H1 (cell line): ENCODE data around the gene DLGAP3. TPM values are rescaled to one million over a fixed set of nuclear protein-coding genes. Genes with fewer than 3 reads are reported as not detected.

Experiments used
- CTCF ChIA-PET: fragments of 300-600 bp; sonication (Branson Sonifier 250); formaldehyde crosslinking; loops from one replicate; lab custom pipeline; 2021; ENCODE audit not compliant: partially characterized antibody; lab: Charles Lee
- POLR2A ChIA-PET: fragments of 300-600 bp; sonication (Branson Sonifier 250); formaldehyde crosslinking; loops from one replicate; lab custom pipeline; 2021; ENCODE audit warnings: inconsistent platforms; ENCODE audit not compliant: partially characterized antibody; lab: Charles Lee
- DNase-seq, 2 experiments: peaks; one replicate each; pipeline versions ENCODE4 v3.0.0 to v3.0.0-alpha.2; 2010 to 2022; ENCODE audit warnings: low spot score in 2 of 2, low read depth in 1 of 2, mixed read lengths in 1 of 2
- FAIRE-seq: peaks from 2 replicates; lab custom pipeline; 2011; peaks lifted over from hg19 to GRCh38; lab: Jason Lieb, UNC
- H2AFZ ChIP-seq: 2 replicates; pipeline ENCODE4 v1.8.1; 2012; ENCODE audit warnings: low read length, inconsistent platforms
- H2AK5ac ChIP-seq: 2 replicates; pipeline ENCODE4 v1.6.1; 2013; ENCODE audit warnings: low read depth, low read length
- H2BK120ac ChIP-seq: replicated peaks from 2 replicates; pipeline ENCODE3; 2013; ENCODE audit warnings: low read depth, low read length, inconsistent platforms
- H2BK12ac ChIP-seq: 2 replicates; pipeline ENCODE4 v1.6.1; 2013; ENCODE audit warnings: low read depth, low read length
- H2BK15ac ChIP-seq: 2 replicates; pipeline ENCODE4 v1.6.1; 2013; ENCODE audit warnings: low read length
- H2BK20ac ChIP-seq: 2 replicates; pipeline ENCODE4 v1.6.1; 2013; ENCODE audit warnings: low read length
- H2BK5ac ChIP-seq: 2 replicates; pipeline ENCODE4 v1.6.1; 2013; ENCODE audit warnings: low read depth, low read length
- H3K14ac ChIP-seq: 2 replicates; pipeline ENCODE4 v1.6.1; 2013; ENCODE audit warnings: inconsistent platforms; ENCODE audit not compliant: insufficient read length
- H3K18ac ChIP-seq: 2 replicates; pipeline ENCODE4 v1.6.1; 2013; ENCODE audit warnings: low read length; ENCODE audit errors: extremely low read depth
- H3K23ac ChIP-seq: 2 replicates; pipeline ENCODE4 v1.6.1; 2013; ENCODE audit warnings: inconsistent platforms; ENCODE audit not compliant: insufficient read length
- H3K23me2 ChIP-seq: 2 replicates; pipeline ENCODE4 v1.6.1; 2013; ENCODE audit warnings: low read depth, low read length
- H3K27ac ChIP-seq: 2 replicates; pipeline ENCODE4 v1.6.1; 2011; ENCODE audit warnings: low read depth, low read length, inconsistent platforms
- H3K27me3 ChIP-seq, 4 experiments: replicated peaks in 1 of 4; 1 replicate in 1 of 4; 2 replicates in 3 of 4; pipeline versions ENCODE4 v1.6.1 to v1.8.1; 2011 to 2013; ENCODE audit warnings: low read length in 3 of 4, mild to moderate bottlenecking in 3 of 4, inconsistent platforms in 2 of 4, mixed read lengths in 2 of 4, moderate library complexity in 1 of 4; ENCODE audit not compliant: control insufficient read depth in 3 of 4, insufficient read depth in 3 of 4; ENCODE audit errors: extremely low read depth in 1 of 4
- H3K36me3 ChIP-seq, 4 experiments: 2 replicates each; pipeline versions ENCODE4 v1.6.1 to v1.8.1; 2011 to 2013; ENCODE audit warnings: mild to moderate bottlenecking in 4 of 4, low read length in 3 of 4, moderate library complexity in 2 of 4, control low read depth in 1 of 4, inconsistent platforms in 1 of 4; ENCODE audit not compliant: insufficient read depth in 4 of 4, control insufficient read depth in 2 of 4
- H3K4ac ChIP-seq: replicated peaks from 2 replicates; pipeline ENCODE3; 2013; ENCODE audit warnings: low read length, low read depth, mixed read lengths, inconsistent platforms; ENCODE audit not compliant: insufficient read length
- H3K4me1 ChIP-seq, 4 experiments: replicated peaks in 1 of 4; 1 replicate in 1 of 4; 2 replicates in 3 of 4; pipeline versions ENCODE4 v1.6.1 to v1.8.1; 2011 to 2013; ENCODE audit warnings: low read length in 3 of 4, inconsistent platforms in 2 of 4, mixed read lengths in 1 of 4; ENCODE audit not compliant: insufficient read depth in 4 of 4, control insufficient read depth in 3 of 4
- H3K4me2 ChIP-seq, 2 experiments: 2 replicates each; pipeline versions ENCODE4 v1.6.1 to v1.8.1; 2011 to 2013; ENCODE audit warnings: low read depth in 2 of 2, low read length in 2 of 2, control low read depth in 1 of 2, inconsistent platforms in 1 of 2, mild to moderate bottlenecking in 1 of 2; ENCODE audit not compliant: insufficient read depth in 1 of 2
- H3K4me3 ChIP-seq, 4 experiments: fragments of 200-600, 300-600 bp in 1 of 4; sonication (generic), shearing (Covaris generic), sonication (Bioruptor Twin) in 1 of 4; 2 replicates each; pipeline versions ENCODE4 v1.5.1 to v1.8.1; 2011 to 2016; ENCODE audit warnings: low read length in 4 of 4, low read depth in 3 of 4, control low read depth in 2 of 4, inconsistent platforms in 2 of 4, mild to moderate bottlenecking in 2 of 4, mixed read lengths in 1 of 4, moderate library complexity in 1 of 4; ENCODE audit not compliant: insufficient read depth in 2 of 4; ENCODE audit errors: extremely low read depth in 1 of 4
- H3K56ac ChIP-seq: replicated peaks from 2 replicates; pipeline ENCODE3; 2013; ENCODE audit warnings: low read depth, mild to moderate bottlenecking, mixed read lengths, low read length, inconsistent platforms; ENCODE audit not compliant: insufficient read length
- H3K79me1 ChIP-seq: 2 replicates; pipeline ENCODE4 v1.6.1; 2013; ENCODE audit warnings: low read depth, low read length, control low read depth
- H3K79me2 ChIP-seq, 2 experiments: 2 replicates each; pipeline versions ENCODE4 v1.6.1 to v1.8.1; 2012 to 2013; ENCODE audit warnings: low read length in 2 of 2, mild to moderate bottlenecking in 2 of 2, inconsistent platforms in 1 of 2; ENCODE audit not compliant: insufficient read depth in 2 of 2, control insufficient read depth in 1 of 2
- H3K9ac ChIP-seq, 4 experiments: replicated peaks in 1 of 4; 1 replicate in 1 of 4; 2 replicates in 3 of 4; pipeline versions ENCODE4 v1.6.1 to v1.8.1; 2011 to 2013; ENCODE audit warnings: low read depth in 3 of 4, low read length in 3 of 4, control low read depth in 2 of 4, mild to moderate bottlenecking in 2 of 4, moderate library complexity in 2 of 4, inconsistent platforms in 1 of 4; ENCODE audit errors: extremely low read depth in 1 of 4
- H3K9me3 ChIP-seq, 2 experiments: 2 replicates each; pipeline versions ENCODE4 v1.6.1 to v1.8.1; 2012 to 2013; ENCODE audit warnings: mild to moderate bottlenecking in 2 of 2, moderate library complexity in 2 of 2, control low read depth in 1 of 2, inconsistent platforms in 1 of 2, low read depth in 1 of 2, low read length in 1 of 2, mixed read lengths in 1 of 2; ENCODE audit not compliant: insufficient read depth in 2 of 2
- H4K20me1 ChIP-seq, 2 experiments: replicated peaks in 1 of 2; 2 replicates each; pipeline versions ENCODE3 to v1.8.1; 2011 to 2013; ENCODE audit warnings: inconsistent platforms in 2 of 2, low read length in 2 of 2, mild to moderate bottlenecking in 1 of 2; ENCODE audit not compliant: insufficient read depth in 2 of 2, control insufficient read depth in 1 of 2
- H4K5ac ChIP-seq: 2 replicates; pipeline ENCODE4 v1.6.1; 2013; ENCODE audit warnings: low read length, low read depth, mixed read lengths, inconsistent platforms; ENCODE audit not compliant: insufficient read length
- H4K8ac ChIP-seq: 2 replicates; pipeline ENCODE4 v1.8.0; 2013; ENCODE audit warnings: mild to moderate bottlenecking, moderate library complexity, low read length, inconsistent platforms; ENCODE audit not compliant: insufficient read depth; ENCODE audit errors: extremely low read depth
- H4K91ac ChIP-seq: replicated peaks from 2 replicates; pipeline ENCODE3; 2013; ENCODE audit warnings: low read length, mixed read lengths, inconsistent platforms; ENCODE audit not compliant: insufficient read length
- ATF3 ChIP-seq: IDR thresholded peaks from 2 replicates; pipeline ENCODE4 v1.6.1; 2011; ENCODE audit warnings: low read depth, mild to moderate bottlenecking, low read length; ENCODE audit not compliant: insufficient read depth
- CBX8 ChIP-seq: fragments of 300-800, 300-1000 bp; sonication (generic); IDR thresholded peaks from 2 replicates; pipeline ENCODE4 v1.7.1; 2016; ENCODE audit warnings: low read depth, low read length, borderline replicate concordance
- EP300 ChIP-seq, 2 experiments: IDR thresholded peaks; 1 replicate in 1 of 2; 2 replicates in 1 of 2; pipeline ENCODE4 v1.6.1; 2011 to 2012; ENCODE audit warnings: low read depth in 2 of 2, low read length in 2 of 2, mild to moderate bottlenecking in 2 of 2, borderline replicate concordance in 1 of 2, inconsistent platforms in 1 of 2, moderate library complexity in 1 of 2
- EZH2 ChIP-seq: fragments of 200-600 bp; sonication (generic); IDR thresholded peaks from 2 replicates; pipeline ENCODE4 v1.7.1; 2012; ENCODE audit warnings: low read depth, mild to moderate bottlenecking, moderate library complexity, low read length, inconsistent platforms; ENCODE audit not compliant: severe bottlenecking
- JUND ChIP-seq: IDR thresholded peaks from 2 replicates; pipeline ENCODE4 v1.6.1; 2011; ENCODE audit warnings: mild to moderate bottlenecking, improper control_type of control experiment, low read length
- SIN3A ChIP-seq, 2 experiments: IDR thresholded peaks in 1 of 2; conservative IDR thresholded peaks in 1 of 2; 2 replicates each; pipeline ENCODE4 v1.6.1; 2011 to 2012; ENCODE audit warnings: low read length in 2 of 2, improper control_type of control experiment in 1 of 2, low read depth in 1 of 2, mild to moderate bottlenecking in 1 of 2
- SP1 ChIP-seq: IDR thresholded peaks from 2 replicates; pipeline ENCODE4 v1.6.1; 2011; ENCODE audit warnings: low read depth, low read length
- TCF12 ChIP-seq: IDR thresholded peaks from 2 replicates; pipeline ENCODE4 v1.6.1; 2011; ENCODE audit warnings: low read depth, mild to moderate bottlenecking, low read length
- WGBS, 2 experiments: shearing (Covaris generic) in 1 of 2; methylation state at CpG; one replicate each; pipeline versions ENCODE4 v1.1.6 to v1.1.7; 2013 to 2015; ENCODE audit warnings: low lambda C conversion rate in 2 of 2, mixed read lengths in 2 of 2, inconsistent platforms in 1 of 2, low coverage in 1 of 2, missing lambda C conversion rate in 1 of 2; ENCODE audit not compliant: insufficient replicate concordance in 2 of 2, insufficient coverage in 1 of 2, insufficient read length in 1 of 2; ENCODE audit errors: extremely low coverage in 1 of 2, missing lambda C conversion rate in 1 of 2; 5-methylcytosine and 5-hydroxymethylcytosine counted together
- polyA plus RNA-seq, 7 experiments: library from polyadenylated mRNA; depleted of rRNA in 3 of 7; stranded (reverse) in 5 of 7; unstranded in 2 of 7; fragments of >200 nt in 5 of 7; fragments of 200-250 nt in 2 of 7; gene quantifications; 1 replicate in 5 of 7; 2 replicates in 1 of 7; 4 replicates in 1 of 7; pipeline versions ENCODE4 v1.2.1 to v1.2.3, GENCODE V29; 2011 to 2013; ENCODE audit warnings: missing spikeins in 2 of 7, mixed read lengths in 2 of 7
- total RNA-seq: library from RNA; stranded (reverse); fragmentation: NEBNext Ultra II Directional; extraction: Animal tissue kit (Norgen Biotek cat#: 25700); gene quantifications from 2 replicates; pipeline ENCODE4 v1.2.1, GENCODE V29; 2021

Gene DLGAP3
- total and polyA plus RNA-seq, 2 of the 8 experiments (the other 6 are each of a cell fraction or from before 2014, with no cell fraction given) = 3.8 to 13.2 TPM

GRCh38 chr1:34907487-34908090 lies 21.9 kb downstream of the DLGAP3 start:
- Histone ChIP-seq H3K4ac (no peak overlapping the region), H3K27ac (no peak overlapping the region), H3K4me2 (no peak overlapping the region), H3K23ac (no peak overlapping the region), H3K79me1 (no peaks in the 10 kb centered on the region), H3K36me3 (no peaks in the 10 kb centered on the region), H2BK5ac (no peak overlapping the region), H2BK120ac (no peak overlapping the region), H3K9ac (no peak overlapping the region), H3K4me1 (no peaks in the 10 kb centered on the region), H3K27me3 (no peaks in the 10 kb centered on the region; a peak in 1 of 7 replicates), H4K91ac (no peak overlapping the region), H3K56ac (no peak overlapping the region), H2AK5ac (no peak overlapping the region), H3K79me2 (no peaks in the 10 kb centered on the region), H2BK20ac (no peak overlapping the region), H2BK12ac (no peak overlapping the region)
- DNase-seq = no peak
- ChIA-PET CTCF (interaction anchor here (0.6 to 1.5 kb wide), 6 partner anchors 8 to 161 kb away, joined by 3 to 9 read pairs (median 3); no protein-coding TSS in a partner anchor), POLR2A (interaction anchor here (0.6 to 1.0 kb wide), 3 partner anchors 21 to 279 kb away, joined by 3 to 4 read pairs (median 4); partner anchors contain the start of gene SMIM12)
- peak; percentile 72 for FAIRE-seq
- TF ChIP-seq ATF3 (no peak), JUND (no peak), SIN3A (conservative IDR thresholded peaks at IDR 0.05 in 1 of 2, IDR thresholded peaks at IDR 0.05 in 1 of 2; ENCODE audit: low read depth in 1 of 2, low read length in 2 of 2) (peak in 1 of 2 experiments; percentile 38; a peak in 1 of 4 replicates), TCF12 (0 out of 2 replicates have a peak, but pooled peaks have one; percentile 69), EZH2 (no peak), EP300 (IDR thresholded peaks at IDR 0.05; ENCODE audit: borderline replicate concordance in 1 of 2, low read depth in 2 of 2, low read length in 2 of 2) (no peak), CBX8 (no peak), SP1 (no peak)
- TF ChIP-seq, all 59 proteins: peak for 2
- no peaks in the 10 kb centered on the region for H3K9me3 ChIP-seq
- no peak overlapping the region for H3K4me3 ChIP-seq
- no peaks in the 10 kb centered on the region; the same call in 1 of the 2 replicates for H3K23me2 ChIP-seq
- H2BK15ac ChIP-seq = no peak overlapping the region
- H4K20me1 ChIP-seq = no peaks in the 10 kb centered on the region
- no peak overlapping the region for H3K14ac ChIP-seq
- H4K8ac ChIP-seq = no peak overlapping the region
- H3K18ac ChIP-seq = no peak overlapping the region
- 82% methylated on average over 5 of the region's 5 CpGs; no CpG with 5 or more reads in 1 of the 2 experiments for WGBS, 2 experiments
- H2AFZ ChIP-seq = no peak overlapping the region
- H4K5ac ChIP-seq = no peak overlapping the region
